NB4 (cell line): ENCODE measurements around the gene MAU2.

Experiments
- CTCF ChIP-seq: IDR thresholded peaks from one replicate; pipeline ENCODE4 v1.5.1; 2012; ENCODE audit warnings: low read depth, low read length
- MYC ChIP-seq: IDR thresholded peaks from 2 replicates; pipeline ENCODE4 v1.6.1; 2011; ENCODE audit warnings: low read depth, low read length
- POLR2A ChIP-seq: IDR thresholded peaks from 2 replicates; pipeline ENCODE4 v1.6.1; 2011; ENCODE audit warnings: mild to moderate bottlenecking; ENCODE audit not compliant: insufficient read length; ENCODE audit errors: extremely low read depth
- TF ChIP-seq, protein P1 (sequence below): IDR thresholded peaks from 2 replicates; pipeline ENCODE4 v1.6.1; 2011; ENCODE audit warnings: low read depth, low read length

DNA sequence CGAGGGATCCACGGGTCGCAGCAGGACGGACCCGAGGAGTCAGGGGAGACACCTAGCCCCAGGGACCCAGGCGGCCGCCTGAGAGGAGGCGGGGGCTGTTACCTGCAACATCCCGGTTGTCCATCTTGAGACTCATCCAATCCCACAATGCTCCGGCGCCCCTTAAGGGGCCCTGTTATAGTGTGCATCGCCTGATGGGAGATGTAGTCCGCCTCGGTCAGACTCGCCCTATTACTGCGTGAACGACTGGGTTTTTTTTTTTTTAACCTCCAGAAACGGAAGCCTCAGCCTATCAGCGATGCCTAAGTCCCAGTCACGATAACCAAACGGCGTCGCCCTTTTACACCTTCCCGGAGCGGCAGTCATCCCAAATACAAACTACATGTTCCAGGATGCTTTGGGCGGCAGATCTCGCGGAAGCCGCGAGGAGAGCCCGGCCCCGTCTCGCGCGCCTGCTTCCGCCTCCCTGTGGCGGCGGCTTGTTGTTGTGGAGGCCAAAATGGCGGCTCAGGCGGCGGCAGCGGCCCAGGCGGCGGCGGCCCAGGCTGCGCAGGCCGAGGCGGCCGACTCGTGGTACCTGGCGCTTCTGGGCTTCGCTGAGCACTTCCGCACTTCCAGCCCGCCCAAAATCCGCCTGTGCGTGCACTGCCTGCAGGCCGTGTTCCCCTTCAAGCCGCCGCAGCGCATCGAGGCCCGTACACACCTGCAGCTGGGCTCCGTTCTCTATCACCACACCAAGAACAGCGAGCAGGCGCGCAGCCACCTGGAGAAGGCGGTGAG, at the start of gene MAU2, which contains the start of gene SUGP1:
- TF ChIP-seq CTCF (no peak), POLR2A (peak; percentile 80), MYC (peak; percentile 44)
- TF ChIP-seq, protein P1, sequence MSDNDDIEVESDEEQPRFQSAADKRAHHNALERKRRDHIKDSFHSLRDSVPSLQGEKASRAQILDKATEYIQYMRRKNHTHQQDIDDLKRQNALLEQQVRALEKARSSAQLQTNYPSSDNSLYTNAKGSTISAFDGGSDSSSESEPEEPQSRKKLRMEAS = peak; percentile 2; the same call in 1 of the 2 replicates
